ENCODE results near the gene CFI.
"Not testable (repeated sequence)": the region's sequence is repeated elsewhere in the genome, so short reads cannot be mapped to it uniquely, and the experiment has no call there.

CFI gene

GRCh38 chr4:109795059-109795458 lies 6.7 kb downstream of the CFI start:
- no peak for DNase-seq

DNA sequence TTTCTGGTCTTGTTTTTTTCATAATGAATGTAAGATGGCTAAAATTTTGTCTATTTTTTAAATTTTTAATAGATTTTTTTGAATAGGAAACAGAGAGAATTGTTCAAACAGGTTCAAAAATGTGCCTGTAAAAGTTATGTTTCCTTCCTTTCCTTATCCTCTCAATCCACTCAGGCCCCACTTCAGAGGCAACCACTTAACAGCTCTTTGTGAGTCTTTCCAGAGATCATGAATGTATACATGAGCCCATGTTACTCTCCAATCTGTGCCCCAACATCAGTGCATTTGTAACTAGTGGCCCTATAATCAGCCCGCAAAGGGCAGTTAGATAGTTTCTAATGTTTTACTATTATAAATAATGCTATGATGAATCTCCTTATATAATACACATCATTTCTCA lies 14.0 kb downstream of the CFI start:
- DNase-seq = no peak

GRCh38 chr4:109786846-109787245 lies 15.0 kb downstream of the CFI start:
- DNase-seq = no peak

- not testable (repeated sequence) for DNase-seq
Observed at GRCh38 chr4:109782092-109782491, 19.7 kb downstream of the CFI start.

- no peak for DNase-seq
Observed at GRCh38 chr4:109764789-109765402, 36.9 kb downstream of the CFI start.

GRCh38 chr4:109764376-109764775 lies 37.4 kb downstream of the CFI start:
- no peak for DNase-seq

GRCh38 chr4:109760682-109761081 lies 41.1 kb downstream of the CFI start:
- DNase-seq = peak; percentile 36

- DNase-seq = no peak
Observed at GRCh38 chr4:109755656-109756055, 46.1 kb downstream of the CFI start.

DNA sequence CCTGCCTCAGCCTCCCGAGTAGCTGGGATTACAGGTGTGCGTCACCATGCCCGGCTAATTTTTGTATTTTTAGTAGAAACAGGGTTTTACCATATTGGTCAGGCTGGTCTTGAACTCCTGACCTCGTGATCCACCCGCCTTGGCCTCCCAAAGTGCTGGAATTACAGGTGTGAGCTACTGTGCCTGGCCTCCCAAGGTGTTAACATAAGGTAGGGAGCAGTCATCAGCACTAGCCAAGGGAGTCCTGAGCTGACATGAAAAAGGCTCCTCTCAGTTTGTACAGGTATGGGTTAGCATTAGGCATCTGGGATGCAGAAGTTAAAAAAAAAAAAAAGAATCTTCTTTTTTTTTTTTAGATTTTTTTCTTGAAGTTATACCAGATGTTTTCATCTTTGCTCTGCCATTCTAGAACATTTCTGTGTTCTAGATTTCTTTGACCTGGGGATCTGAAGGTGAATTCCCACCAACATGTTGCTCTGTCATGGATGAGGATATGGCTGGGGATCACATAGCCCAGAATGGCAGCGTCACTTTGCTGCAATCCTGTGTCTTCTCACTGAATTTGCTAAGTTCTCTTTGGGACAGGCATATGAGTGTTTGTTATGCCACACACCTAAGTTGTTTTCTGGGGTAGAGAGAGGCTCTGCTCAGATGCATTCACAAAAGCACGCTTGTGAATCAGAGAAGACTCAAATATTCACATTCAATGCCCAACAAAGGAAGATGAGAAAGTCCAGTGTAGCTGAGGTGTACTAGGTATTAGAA lies 47.5 kb downstream of the CFI start:
- DNase-seq = no peak

DNA sequence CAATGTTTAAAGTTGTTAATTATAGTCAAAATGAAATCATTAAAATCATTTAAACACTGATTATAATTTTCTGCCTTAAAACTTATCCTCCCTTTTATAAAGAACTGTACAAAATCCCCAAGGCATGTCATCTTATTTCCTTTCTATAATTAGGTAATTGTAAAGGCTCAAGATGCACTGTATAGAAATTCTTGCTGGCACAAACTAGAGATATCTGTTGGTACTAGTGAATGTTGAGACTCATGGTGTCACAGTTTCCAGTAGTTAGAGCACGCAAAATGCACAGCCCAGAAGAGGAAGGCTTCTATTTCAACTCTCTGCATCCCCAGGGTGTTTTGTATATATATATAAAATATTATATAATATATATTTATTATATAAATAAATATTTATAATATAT lies 49.3 kb downstream of the CFI start:
- DNase-seq = no peak

DNA sequence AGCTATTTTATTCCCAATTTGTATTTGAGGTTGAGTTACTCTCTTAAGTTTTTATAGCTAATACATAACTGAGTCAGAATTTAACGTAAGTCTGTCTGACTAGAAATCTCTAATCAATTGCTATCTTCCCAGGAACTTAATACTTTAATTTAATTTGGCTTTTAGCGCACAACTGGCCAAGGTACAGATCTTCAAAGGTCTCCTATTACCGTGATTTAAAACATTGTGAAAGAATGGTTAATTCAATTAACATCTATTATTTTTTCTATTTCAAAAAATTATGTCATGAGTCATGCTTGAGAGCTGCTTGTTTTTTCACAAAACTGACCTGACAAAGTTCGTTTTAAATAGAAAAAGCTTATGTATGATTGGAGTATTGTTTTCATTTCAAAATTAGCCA lies 49.9 kb downstream of the CFI start:
- DNase-seq = no peak

DNA sequence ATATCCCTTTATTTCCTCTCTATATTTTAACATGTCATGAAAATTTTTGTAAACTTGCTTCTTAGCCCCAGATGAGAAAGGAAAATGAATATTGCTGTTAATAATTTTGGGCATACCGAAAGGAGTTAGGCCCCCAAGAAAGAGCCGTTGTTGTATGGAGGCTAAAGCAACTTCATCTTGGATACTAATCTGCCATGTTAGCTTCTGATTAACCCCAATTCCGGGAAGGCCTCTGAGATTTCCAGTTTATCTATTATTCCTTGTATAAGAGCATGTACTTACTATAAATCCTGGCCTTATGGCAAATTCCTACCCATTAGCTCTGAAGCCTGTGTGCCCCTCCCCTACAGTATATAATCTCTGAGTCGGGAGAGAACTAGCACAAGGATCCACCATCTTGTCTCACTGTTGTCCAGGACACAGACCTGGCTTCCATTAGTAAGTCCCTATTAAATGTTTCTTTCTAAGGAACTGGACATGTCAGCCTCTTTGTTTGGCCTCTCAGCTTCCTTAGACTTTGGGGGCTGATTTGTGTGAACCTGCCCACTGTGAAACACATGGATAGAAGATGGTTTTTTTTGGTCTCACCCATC lies 51.1 kb downstream of the CFI start:
- no peak for DNase-seq

- DNase-seq = no peak
Observed at GRCh38 chr4:109749388-109750082, 52.3 kb downstream of the CFI start.

GRCh38 chr4:109748114-109748513 lies 53.7 kb downstream of the CFI start:
- DNase-seq = no peak

DNA sequence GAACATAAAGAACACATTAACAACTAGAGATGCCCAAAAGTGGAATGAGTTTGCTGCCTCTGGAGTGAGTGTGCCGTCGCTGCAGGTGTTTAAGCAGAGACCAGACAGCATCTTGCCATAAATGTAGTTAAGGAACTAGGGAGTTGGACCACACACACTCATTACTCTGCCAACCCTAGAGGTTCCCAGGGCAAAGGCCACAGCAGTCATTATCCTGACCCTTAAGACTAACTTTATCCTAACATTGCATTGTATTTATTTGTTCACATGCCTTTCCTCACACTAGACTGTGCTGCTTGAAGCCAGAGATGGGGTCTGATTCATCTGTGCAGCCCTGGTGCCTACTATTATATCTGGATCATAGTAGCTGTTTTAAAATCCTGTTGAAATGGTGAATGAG lies 55.1 kb downstream of the CFI start:
- no peak for DNase-seq

- no peak for DNase-seq
Observed at GRCh38 chr4:109745830-109746229, 56.0 kb downstream of the CFI start.

DNA sequence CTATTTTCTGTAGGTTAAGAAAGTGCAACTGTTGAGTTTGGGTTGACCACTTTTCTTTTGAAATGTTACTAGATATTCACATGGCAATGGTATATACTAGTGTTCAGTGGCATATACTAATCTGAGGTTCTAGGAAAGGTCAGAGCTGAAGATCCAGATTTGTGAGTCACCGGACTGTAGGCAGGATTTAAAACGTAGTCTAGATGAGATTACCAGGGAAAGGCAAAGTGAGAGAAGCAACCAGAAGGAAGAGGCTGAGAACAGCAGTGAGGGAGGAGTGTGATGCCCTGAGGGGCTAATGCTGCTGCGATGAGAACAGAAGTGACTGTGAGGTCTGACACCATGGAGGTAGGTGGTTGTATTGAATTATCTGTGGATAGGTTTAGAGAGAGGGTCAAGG lies 62.3 kb downstream of the CFI start:
- DNase-seq = no peak

- DNase-seq = no peak
Observed at GRCh38 chr4:109738104-109738872, 63.5 kb downstream of the CFI start.

GRCh38 chr4:109735566-109736365 lies 66.0 kb downstream of the CFI start:
- no peak for DNase-seq

DNA sequence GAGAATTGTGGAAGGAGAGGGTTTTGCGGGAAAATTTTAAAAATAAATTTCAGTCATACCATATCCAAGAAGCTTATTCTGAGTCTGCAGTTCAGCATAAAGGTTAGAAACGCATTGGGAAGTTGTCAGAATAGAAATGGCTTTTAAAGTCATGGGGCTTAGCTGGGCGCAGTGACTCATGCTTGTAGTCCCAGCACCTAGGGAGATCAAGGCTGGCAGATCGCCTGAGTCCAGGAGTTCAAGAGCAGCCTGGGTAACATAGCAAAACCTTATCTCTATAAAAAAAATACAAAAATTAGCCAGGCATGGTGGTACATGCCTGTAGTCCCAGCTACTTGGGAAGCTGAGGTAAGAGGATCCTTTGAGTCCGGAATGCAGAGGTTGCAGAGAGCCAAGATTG lies 68.1 kb downstream of the CFI start:
- no peak for DNase-seq

GRCh38 chr4:109730619-109731545 lies 70.9 kb downstream of the CFI start:
- DNase-seq = no peak
